K562 (cell line): ENCODE results near the gene METAP1. TPM values are rescaled to one million over a fixed set of nuclear protein-coding genes. Genes with fewer than 3 reads are reported as not detected.
A peak's percentile ranks its signal among the peaks of the same experiment; 100 is the strongest.

ENCODE experiments used
- ARHGAP35 ChIP-seq: fragments of 450-650 bp; IDR thresholded peaks from 2 replicates; pipeline ENCODE4 v1.6.1; 2018; ENCODE audit not compliant: partially characterized antibody
- CBFB ChIP-seq: sonication (generic); formaldehyde crosslinking; IDR thresholded peaks from 2 replicates; pipeline ENCODE4 v1.4.0; 2020; ENCODE audit warnings: mild to moderate bottlenecking, missing genetic modification reagents
- CHD2 ChIP-seq: IDR thresholded peaks from 2 replicates; pipeline ENCODE4 v1.6.1; 2011; ENCODE audit warnings: low read depth, low read length
- DDX20 ChIP-seq: fragments of 450-650 bp; IDR thresholded peaks from 2 replicates; pipeline ENCODE4 v1.6.1; 2016; ENCODE audit warnings: missing genetic modification characterization, low read depth, mild to moderate bottlenecking, missing compliant biosample characterization, moderate library complexity
- ESRRA ChIP-seq: fragments of 450-650 bp; IDR thresholded peaks from 2 replicates; pipeline ENCODE4 v1.6.1; 2014; ENCODE audit warnings: low read depth, mild to moderate bottlenecking, moderate library complexity, borderline replicate concordance
- HDGF ChIP-seq: fragments of 450-650 bp; IDR thresholded peaks from 2 replicates; pipeline ENCODE4 v1.6.1; 2016
- HMG20B ChIP-seq: fragments of 250-450 bp; sonication (Bioruptor Pico); IDR thresholded peaks from 2 replicates; pipeline ENCODE4 v1.5.0; 2021; ENCODE audit warnings: mild to moderate bottlenecking
- JUNB ChIP-seq: fragments of 450-650 bp; formaldehyde crosslinking; conservative IDR thresholded peaks from 2 replicates; pipeline ENCODE4 v1.4.0; 2020; ENCODE audit warnings: mild to moderate bottlenecking
- MTF1 ChIP-seq: fragments of 250-450 bp; sonication (Bioruptor Pico); IDR thresholded peaks from 2 replicates; pipeline ENCODE4 v1.9.0; 2021; ENCODE audit warnings: moderate library complexity, mild to moderate bottlenecking, inconsistent platforms, borderline replicate concordance
- NCOA4 ChIP-seq: fragments of 450-650 bp; IDR thresholded peaks from 2 replicates; pipeline ENCODE4 v1.6.1; 2018; ENCODE audit warnings: mild to moderate bottlenecking; ENCODE audit not compliant: partially characterized antibody
- NEUROD1 ChIP-seq: fragments of 150-350 bp; IDR thresholded peaks from 2 replicates; pipeline ENCODE4 v1.6.1; 2014; ENCODE audit warnings: borderline replicate concordance, low read length, low read depth; ENCODE audit not compliant: partially characterized antibody
- POU5F1 ChIP-seq: fragments of 150-350 bp; IDR thresholded peaks from 2 replicates; pipeline ENCODE4 v1.6.1; 2014; ENCODE audit warnings: borderline replicate concordance, low read length, low read depth, mild to moderate bottlenecking; ENCODE audit not compliant: partially characterized antibody
- RAD51 ChIP-seq: fragments of 450-650 bp; IDR thresholded peaks from 2 replicates; pipeline ENCODE4 v1.7.1; 2016; ENCODE audit warnings: low read depth, mild to moderate bottlenecking, borderline replicate concordance
- SIRT6 ChIP-seq: IDR thresholded peaks from one replicate; pipeline ENCODE4 v1.6.1; 2012; ENCODE audit warnings: low read depth, mild to moderate bottlenecking, control low read depth, inconsistent platforms, low read length, moderate library complexity
- SMAD1 ChIP-seq: fragments of 150-350 bp; IDR thresholded peaks from 2 replicates; pipeline ENCODE4 v1.6.1; 2014; ENCODE audit warnings: low read length, low read depth; ENCODE audit not compliant: partially characterized antibody
- SREBF1 ChIP-seq: fragments of 150-350 bp; IDR thresholded peaks from 2 replicates; pipeline ENCODE4 v1.6.1; 2014; ENCODE audit warnings: antibody characterized with exemption, low read depth, low read length, borderline replicate concordance
- U2AF1 ChIP-seq: fragments of 200-400 bp; formaldehyde crosslinking; optimal IDR thresholded peaks from 2 replicates; pipeline ENCODE3; 2017; ENCODE audit warnings: mild to moderate bottlenecking, low read depth, low read length, moderate library complexity
- YY1 ChIP-seq, 3 experiments: IDR thresholded peaks; 2 replicates each; pipeline ENCODE4 v1.6.1; 2011; ENCODE audit warnings: low read length in 2 of 3, mild to moderate bottlenecking in 2 of 3, moderate library complexity in 2 of 3, borderline replicate concordance in 1 of 3, control low read depth in 1 of 3, low read depth in 1 of 3; ENCODE audit not compliant: insufficient read depth in 3 of 3, insufficient replicate concordance in 2 of 3, control insufficient read depth in 1 of 3, insufficient read length in 1 of 3; ENCODE audit errors: extremely low read depth in 1 of 3
- ZBTB17 ChIP-seq: fragments of 450-650 bp; formaldehyde crosslinking; IDR thresholded peaks from 2 replicates; pipeline ENCODE4 v1.4.0; 2020; ENCODE audit warnings: mild to moderate bottlenecking
- ZFX ChIP-seq: sonication (generic); formaldehyde crosslinking; IDR thresholded peaks from 2 replicates; pipeline ENCODE4 v1.8.0; 2022; ENCODE audit warnings: mild to moderate bottlenecking, missing genetic modification reagents, moderate library complexity
- ZNF224 ChIP-seq: sonication (generic); formaldehyde crosslinking; IDR thresholded peaks from 2 replicates; pipeline ENCODE4 v1.8.0; 2022; ENCODE audit warnings: mild to moderate bottlenecking, missing genetic modification reagents
- ZNF23 ChIP-seq: fragments of 250-450 bp; sonication (Bioruptor Pico); IDR thresholded peaks from 2 replicates; pipeline ENCODE4 v1.4.0; 2020; ENCODE audit warnings: mild to moderate bottlenecking
- ZNF561 ChIP-seq: fragments of 450-650 bp; formaldehyde crosslinking; conservative IDR thresholded peaks from 2 replicates; pipeline ENCODE4 v1.4.0; 2020; ENCODE audit warnings: mild to moderate bottlenecking, moderate library complexity
- ZZZ3 ChIP-seq: fragments of 450-650 bp; IDR thresholded peaks from 2 replicates; pipeline ENCODE4 v1.6.1; 2016; ENCODE audit warnings: antibody characterized with exemption, mild to moderate bottlenecking, moderate library complexity
- polyA plus RNA-seq, 8 experiments: library from polyadenylated mRNA; depleted of rRNA in 4 of 8; stranded (reverse) in 5 of 8; unstranded in 3 of 8; fragments of >200 nt; fragmentation: Nextera tagmentation in 2 of 8; fragmentation: Illumina TruSeq in 1 of 8; extraction: Ambion mirVana in 2 of 8; extraction: Trizol in 1 of 8; gene quantifications; 2 replicates each; pipeline versions ENCODE4 v1.2.1 to v1.2.3, GENCODE V29; 2011 to 2014; ENCODE audit warnings: inconsistent platforms in 1 of 8, missing spikeins in 1 of 8
- total RNA-seq, 7 experiments: library from RNA; depleted of rRNA in 6 of 7; stranded (reverse); fragments of >200 nt in 6 of 7; fragmentation: Illumina TruSeq in 2 of 7; extraction: Trizol in 2 of 7; gene quantifications; 2 replicates each; pipeline versions ENCODE4 v1.2.1 to v1.2.3, GENCODE V29; 2011 to 2021; ENCODE audit warnings: low replicate concordance in 1 of 7
- TF ChIP-seq, protein P1 (sequence below): fragments of 450-650 bp; IDR thresholded peaks from 2 replicates; pipeline ENCODE4 v1.6.1; 2016; ENCODE audit warnings: mild to moderate bottlenecking
- TF ChIP-seq, protein P2 (sequence below): fragments of 450-650 bp; formaldehyde crosslinking; IDR thresholded peaks from 2 replicates; pipeline ENCODE4 v1.4.0; 2022; ENCODE audit warnings: missing genetic modification characterization

Gene METAP1
- total and polyA plus RNA-seq, 9 of the 15 experiments (the other 6 are each of a cell fraction or from before 2014, with no cell fraction given): 31.4 to 77.6 (median 59.5) TPM

- TF ChIP-seq SREBF1 (no peak), ESRRA (no peak), DDX20 (tag) (no peak), POU5F1 (no peak), ZFX (CRISPR knock-in tag) (peak; percentile 79), HDGF (no peak), NEUROD1 (peak; percentile 47), SIRT6 (no peak), NCOA4 (no peak), YY1 (IDR thresholded peaks at IDR 0.05; ENCODE audit: borderline replicate concordance in 1 of 3, control insufficient read depth in 1 of 3, extremely low read depth in 1 of 3, insufficient read depth in 3 of 3, insufficient read length in 1 of 3, insufficient replicate concordance in 2 of 3, low read depth in 1 of 3, low read length in 2 of 3) (peak in 2 of 3 experiments; percentile 87 to 89), RAD51 (no peak), ZNF224 (CRISPR knock-in tag) (no peak), MTF1 (CRISPR knock-in tag) (no peak), ZZZ3 (no peak), U2AF1 (no peak), CBFB (CRISPR knock-in tag) (no peak), ZNF561 (CRISPR knock-in tag) (no peak), ZNF23 (CRISPR knock-in tag) (no peak), HMG20B (CRISPR knock-in tag) (no peak), JUNB (no peak), ARHGAP35 (no peak), CHD2 (no peak), ZBTB17 (no peak), SMAD1 (no peak)
- TF ChIP-seq, protein P1, sequence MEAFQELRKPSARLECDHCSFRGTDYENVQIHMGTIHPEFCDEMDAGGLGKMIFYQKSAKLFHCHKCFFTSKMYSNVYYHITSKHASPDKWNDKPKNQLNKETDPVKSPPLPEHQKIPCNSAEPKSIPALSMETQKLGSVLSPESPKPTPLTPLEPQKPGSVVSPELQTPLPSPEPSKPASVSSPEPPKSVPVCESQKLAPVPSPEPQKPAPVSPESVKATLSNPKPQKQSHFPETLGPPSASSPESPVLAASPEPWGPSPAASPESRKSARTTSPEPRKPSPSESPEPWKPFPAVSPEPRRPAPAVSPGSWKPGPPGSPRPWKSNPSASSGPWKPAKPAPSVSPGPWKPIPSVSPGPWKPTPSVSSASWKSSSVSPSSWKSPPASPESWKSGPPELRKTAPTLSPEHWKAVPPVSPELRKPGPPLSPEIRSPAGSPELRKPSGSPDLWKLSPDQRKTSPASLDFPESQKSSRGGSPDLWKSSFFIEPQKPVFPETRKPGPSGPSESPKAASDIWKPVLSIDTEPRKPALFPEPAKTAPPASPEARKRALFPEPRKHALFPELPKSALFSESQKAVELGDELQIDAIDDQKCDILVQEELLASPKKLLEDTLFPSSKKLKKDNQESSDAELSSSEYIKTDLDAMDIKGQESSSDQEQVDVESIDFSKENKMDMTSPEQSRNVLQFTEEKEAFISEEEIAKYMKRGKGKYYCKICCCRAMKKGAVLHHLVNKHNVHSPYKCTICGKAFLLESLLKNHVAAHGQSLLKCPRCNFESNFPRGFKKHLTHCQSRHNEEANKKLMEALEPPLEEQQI: peak; percentile 40; the same call in 1 of the 2 replicates
- TF ChIP-seq, protein P2, sequence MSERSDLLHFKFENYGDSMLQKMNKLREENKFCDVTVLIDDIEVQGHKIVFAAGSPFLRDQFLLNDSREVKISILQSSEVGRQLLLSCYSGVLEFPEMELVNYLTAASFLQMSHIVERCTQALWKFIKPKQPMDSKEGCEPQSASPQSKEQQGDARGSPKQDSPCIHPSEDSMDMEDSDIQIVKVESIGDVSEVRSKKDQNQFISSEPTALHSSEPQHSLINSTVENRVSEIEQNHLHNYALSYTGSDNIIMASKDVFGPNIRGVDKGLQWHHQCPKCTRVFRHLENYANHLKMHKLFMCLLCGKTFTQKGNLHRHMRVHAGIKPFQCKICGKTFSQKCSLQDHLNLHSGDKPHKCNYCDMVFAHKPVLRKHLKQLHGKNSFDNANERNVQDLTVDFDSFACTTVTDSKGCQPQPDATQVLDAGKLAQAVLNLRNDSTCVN (CRISPR knock-in tag): no peak
These were observed 93.2 kb downstream of the METAP1 start, which contains the start of gene ADH5 (continued) for GRCh38 chr4:99088481-99089365.
